Measurements from ENCODE around the gene NRN1L. TPM values are rescaled to one million over a fixed set of nuclear protein-coding genes. Genes with fewer than 3 reads are reported as not detected.

NRN1L gene
- total RNA-seq, 1 donor from 2014 or later, result not detected

- Mint-ChIP-seq H3K36me3 (ENCODE audit: low read depth) (no peaks in the 10 kb centered on the region), H3K27me3 (ENCODE audit: low read depth) (no peaks in the 10 kb centered on the region), H3K27ac (ENCODE audit: unreplicated experiment) (no peak overlapping the region), H3K4me1 (no peaks in the 10 kb centered on the region), H3K4me3 (peak overlapping the region; percentile 23), H3K9me3 (no peaks in the 10 kb centered on the region)
- TF ChIP-seq CTCF (conservative IDR thresholded peaks at IDR 0.05), result no peak
- DNase-seq (ENCODE audit: low read depth, low spot score), result no peak
Observed at GRCh38 chr16:67923414-67924116, 38.9 kb downstream of the NRN1L start.

GRCh38 chr16:67924140-67924906 lies 39.6 kb downstream of the NRN1L start:
- H3K4me1 Mint-ChIP-seq, result no peaks in the 10 kb centered on the region
- no peak for TF ChIP-seq CTCF (conservative IDR thresholded peaks at IDR 0.05)
- no peaks in the 10 kb centered on the region for H3K27me3 Mint-ChIP-seq (ENCODE audit: low read depth)
- no peaks in the 10 kb centered on the region for H3K9me3 Mint-ChIP-seq
- H3K4me3 Mint-ChIP-seq, result peak overlapping the region; percentile 23
- no peak for DNase-seq (ENCODE audit: low read depth, low spot score)
- no peak overlapping the region for H3K27ac Mint-ChIP-seq (ENCODE audit: unreplicated experiment)
- no peaks in the 10 kb centered on the region for H3K36me3 Mint-ChIP-seq (ENCODE audit: low read depth)

GRCh38 chr16:67926181-67926750 lies 41.6 kb downstream of the NRN1L start:
- H3K4me1 Mint-ChIP-seq, result no peaks in the 10 kb centered on the region
- DNase-seq (ENCODE audit: low read depth, low spot score), result no peak
- H3K27me3 Mint-ChIP-seq (ENCODE audit: low read depth), result no peaks in the 10 kb centered on the region
- H3K27ac Mint-ChIP-seq (ENCODE audit: unreplicated experiment), result peak overlapping the region; percentile 35
- no peak for TF ChIP-seq CTCF (conservative IDR thresholded peaks at IDR 0.05)
- no peaks in the 10 kb centered on the region for H3K9me3 Mint-ChIP-seq
- H3K36me3 Mint-ChIP-seq (ENCODE audit: low read depth), result no peaks in the 10 kb centered on the region
- peak overlapping the region; percentile 49 for H3K4me3 Mint-ChIP-seq

GRCh38 chr16:67927131-67927941 lies 42.7 kb downstream of the NRN1L start:
- H3K27ac Mint-ChIP-seq (ENCODE audit: unreplicated experiment), result no peak overlapping the region
- H3K36me3 Mint-ChIP-seq (ENCODE audit: low read depth), result no peaks in the 10 kb centered on the region
- no peaks in the 10 kb centered on the region for H3K27me3 Mint-ChIP-seq (ENCODE audit: low read depth)
- H3K4me3 Mint-ChIP-seq, result no peak overlapping the region
- no peaks in the 10 kb centered on the region for H3K4me1 Mint-ChIP-seq
- no peaks in the 10 kb centered on the region for H3K9me3 Mint-ChIP-seq
- DNase-seq (ENCODE audit: low read depth, low spot score), result no peak
- no peak for TF ChIP-seq CTCF (conservative IDR thresholded peaks at IDR 0.05)

GRCh38 chr16:67928147-67928546 lies 43.5 kb downstream of the NRN1L start:
- Mint-ChIP-seq H3K4me3 (no peak overlapping the region), H3K27me3 (ENCODE audit: low read depth) (no peaks in the 10 kb centered on the region), H3K9me3 (no peaks in the 10 kb centered on the region), H3K36me3 (ENCODE audit: low read depth) (no peaks in the 10 kb centered on the region), H3K4me1 (no peaks in the 10 kb centered on the region), H3K27ac (ENCODE audit: unreplicated experiment) (peak overlapping the region; percentile 81)
- no peak for DNase-seq (ENCODE audit: low read depth, low spot score)
- TF ChIP-seq CTCF (conservative IDR thresholded peaks at IDR 0.05), result no peak

Measured in neural crest cell (in vitro differentiated cells).